Gastrocnemius medialis (tissue), 4 donors: ENCODE results near the gene TRIP12.

Experiments
- POLR2A ChIP-seq, 2 donors: fragments of 450-650 bp; IDR thresholded peaks; one replicate each; pipeline ENCODE4 v1.6.1; 2017; ENCODE audit warnings: antibody characterized with exemption in 2 of 2, mild to moderate bottlenecking in 2 of 2, moderate library complexity in 2 of 2
- TF ChIP-seq, protein P1 (sequence below), 5 experiments: fragments of 450-650 bp in 3 of 5; fragments of 200-600 bp in 2 of 5; sonication (generic) in 2 of 5; IDR thresholded peaks in 4 of 5; conservative IDR thresholded peaks in 1 of 5; 1 replicate in 4 of 5; 2 replicates in 1 of 5; pipeline ENCODE4 v1.5.1; 2016 to 2019; ENCODE audit warnings: antibody characterized with exemption in 5 of 5, mild to moderate bottlenecking in 3 of 5, moderate library complexity in 3 of 5

DNA sequence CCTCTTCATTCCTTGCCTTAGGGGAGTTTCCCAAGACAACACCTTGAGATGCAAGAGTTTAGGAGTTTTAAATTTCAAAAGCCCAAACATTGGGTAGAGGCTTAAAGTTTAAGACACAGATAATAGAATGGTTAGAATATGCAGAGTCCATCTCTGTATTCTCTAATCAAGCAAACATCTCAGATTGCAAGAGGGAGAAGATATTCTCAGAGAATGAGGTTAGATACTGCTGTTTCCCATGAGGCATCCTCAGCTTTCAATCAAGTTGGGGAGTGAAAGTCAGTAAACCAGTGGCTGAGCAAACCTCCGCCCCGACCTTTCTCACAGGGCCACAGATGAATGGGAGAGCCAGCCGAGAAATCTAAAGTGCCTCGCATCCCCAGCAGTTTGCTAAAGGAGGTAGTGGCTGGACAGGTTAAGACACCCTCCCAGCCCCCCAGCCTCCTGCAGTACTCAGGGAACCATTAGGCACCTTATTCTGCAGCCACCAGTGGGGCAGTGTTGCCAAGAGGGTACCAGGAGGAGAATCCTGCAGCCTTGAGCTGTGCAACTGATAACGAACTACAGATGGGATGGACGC, 30.5 kb upstream of the TRIP12 start:
- TF ChIP-seq, protein P1, sequence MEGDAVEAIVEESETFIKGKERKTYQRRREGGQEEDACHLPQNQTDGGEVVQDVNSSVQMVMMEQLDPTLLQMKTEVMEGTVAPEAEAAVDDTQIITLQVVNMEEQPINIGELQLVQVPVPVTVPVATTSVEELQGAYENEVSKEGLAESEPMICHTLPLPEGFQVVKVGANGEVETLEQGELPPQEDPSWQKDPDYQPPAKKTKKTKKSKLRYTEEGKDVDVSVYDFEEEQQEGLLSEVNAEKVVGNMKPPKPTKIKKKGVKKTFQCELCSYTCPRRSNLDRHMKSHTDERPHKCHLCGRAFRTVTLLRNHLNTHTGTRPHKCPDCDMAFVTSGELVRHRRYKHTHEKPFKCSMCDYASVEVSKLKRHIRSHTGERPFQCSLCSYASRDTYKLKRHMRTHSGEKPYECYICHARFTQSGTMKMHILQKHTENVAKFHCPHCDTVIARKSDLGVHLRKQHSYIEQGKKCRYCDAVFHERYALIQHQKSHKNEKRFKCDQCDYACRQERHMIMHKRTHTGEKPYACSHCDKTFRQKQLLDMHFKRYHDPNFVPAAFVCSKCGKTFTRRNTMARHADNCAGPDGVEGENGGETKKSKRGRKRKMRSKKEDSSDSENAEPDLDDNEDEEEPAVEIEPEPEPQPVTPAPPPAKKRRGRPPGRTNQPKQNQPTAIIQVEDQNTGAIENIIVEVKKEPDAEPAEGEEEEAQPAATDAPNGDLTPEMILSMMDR (IDR thresholded peaks at IDR 0.05 in 4 of 5, conservative IDR thresholded peaks at IDR 0.05 in 1 of 5), result no peak
- TF ChIP-seq POLR2A (IDR thresholded peaks at IDR 0.05), result no peak
